KMS-11 (cell line): ENCODE results near the gene SNTG2.

Experiments
- H2AFZ ChIP-seq: fragments of 200-600 bp; sonication (generic); 2 replicates; pipeline ENCODE4 v1.6.1; 2016; ENCODE audit warnings: antibody characterized with exemption, mixed run types, low read depth
- H3K27ac ChIP-seq: fragments of 200-600 bp; sonication (generic); 2 replicates; pipeline ENCODE4 v1.6.1; 2016; ENCODE audit warnings: mild to moderate bottlenecking, mixed run types
- H3K27me3 ChIP-seq: fragments of 200-600 bp; sonication (generic); 2 replicates; pipeline ENCODE4 v1.6.1; 2017; ENCODE audit warnings: mild to moderate bottlenecking, low read depth, mixed run types, moderate library complexity; ENCODE audit not compliant: insufficient read depth
- H3K36me3 ChIP-seq: fragments of 200-600 bp; sonication (generic); 2 replicates; pipeline ENCODE4 v1.6.1; 2017; ENCODE audit warnings: mild to moderate bottlenecking, mixed run types; ENCODE audit not compliant: insufficient read depth
- H3K4me1 ChIP-seq: fragments of 200-600 bp; sonication (generic); 2 replicates; pipeline ENCODE4 v1.6.1; 2016; ENCODE audit warnings: mild to moderate bottlenecking, low read depth, mixed run types; ENCODE audit not compliant: poor library complexity, severe bottlenecking
- H3K4me2 ChIP-seq: fragments of 200-600 bp; sonication (generic); 2 replicates; pipeline ENCODE4 v1.7.0; 2016; ENCODE audit warnings: mild to moderate bottlenecking, mixed run types
- H3K4me3 ChIP-seq: fragments of 200-600 bp; sonication (generic); IDR thresholded peaks from 2 replicates; pipeline ENCODE4 v1.6.1; 2017; ENCODE audit warnings: low read depth, low read length, mixed read lengths; ENCODE audit not compliant: insufficient read depth
- H3K79me2 ChIP-seq: fragments of 200-600 bp; sonication (generic); 2 replicates; pipeline ENCODE4 v1.6.1; 2016; ENCODE audit warnings: low read depth, mixed run types; ENCODE audit not compliant: insufficient read depth
- H3K9ac ChIP-seq: fragments of 200-600 bp; sonication (generic); 2 replicates; pipeline ENCODE4 v1.6.1; 2016; ENCODE audit warnings: mild to moderate bottlenecking, mixed run types
- H4K20me1 ChIP-seq: fragments of 200-600 bp; sonication (generic); 2 replicates; pipeline ENCODE4 v1.6.1; 2016; ENCODE audit warnings: mild to moderate bottlenecking, mixed run types; ENCODE audit not compliant: insufficient read depth
- CTCF ChIP-seq: fragments of 200-600 bp; sonication (generic); conservative IDR thresholded peaks from 2 replicates; pipeline ENCODE4 v1.6.1; 2017; ENCODE audit warnings: low read depth, mild to moderate bottlenecking, antibody characterized with exemption, low read length, moderate library complexity, mixed read lengths

The SNTG2 gene

GRCh38 chr2:929011-929735 is 21.5 kb upstream of the SNTG2 start:
- Histone ChIP-seq H2AFZ (no peak overlapping the region), H3K4me2 (no peak overlapping the region), H3K79me2 (no peaks in the 10 kb centered on the region), H3K27ac (no peak overlapping the region), H4K20me1 (no peaks in the 10 kb centered on the region), H3K27me3 (no peaks in the 10 kb centered on the region), H3K9ac (no peak overlapping the region), H3K4me1 (no peaks in the 10 kb centered on the region), H3K4me3 (no peak overlapping the region), H3K36me3 (no peaks in the 10 kb centered on the region)
- TF ChIP-seq CTCF: no peak

GRCh38 chr2:929925-930324 is 20.7 kb upstream of the SNTG2 start:
- Histone ChIP-seq H3K9ac (no peak overlapping the region), H3K36me3 (no peaks in the 10 kb centered on the region), H3K79me2 (no peaks in the 10 kb centered on the region), H3K27ac (no peak overlapping the region), H4K20me1 (no peaks in the 10 kb centered on the region), H3K4me2 (no peak overlapping the region), H3K4me3 (no peak overlapping the region), H3K4me1 (no peaks in the 10 kb centered on the region), H3K27me3 (no peaks in the 10 kb centered on the region), H2AFZ (no peak overlapping the region)
- no peak for TF ChIP-seq CTCF

- TF ChIP-seq CTCF: no peak
- no peaks in the 10 kb centered on the region for H3K36me3 ChIP-seq
- no peaks in the 10 kb centered on the region for H3K79me2 ChIP-seq
- no peak overlapping the region for H3K4me3 ChIP-seq
- no peak overlapping the region for H3K4me2 ChIP-seq
- H4K20me1 ChIP-seq: no peaks in the 10 kb centered on the region
- H3K27ac ChIP-seq: no peak overlapping the region
- no peak overlapping the region for H2AFZ ChIP-seq
- H3K9ac ChIP-seq: no peak overlapping the region
- H3K27me3 ChIP-seq: no peaks in the 10 kb centered on the region
- no peaks in the 10 kb centered on the region for H3K4me1 ChIP-seq
Observed at GRCh38 chr2:930935-931334, 19.7 kb upstream of the SNTG2 start.

DNA sequence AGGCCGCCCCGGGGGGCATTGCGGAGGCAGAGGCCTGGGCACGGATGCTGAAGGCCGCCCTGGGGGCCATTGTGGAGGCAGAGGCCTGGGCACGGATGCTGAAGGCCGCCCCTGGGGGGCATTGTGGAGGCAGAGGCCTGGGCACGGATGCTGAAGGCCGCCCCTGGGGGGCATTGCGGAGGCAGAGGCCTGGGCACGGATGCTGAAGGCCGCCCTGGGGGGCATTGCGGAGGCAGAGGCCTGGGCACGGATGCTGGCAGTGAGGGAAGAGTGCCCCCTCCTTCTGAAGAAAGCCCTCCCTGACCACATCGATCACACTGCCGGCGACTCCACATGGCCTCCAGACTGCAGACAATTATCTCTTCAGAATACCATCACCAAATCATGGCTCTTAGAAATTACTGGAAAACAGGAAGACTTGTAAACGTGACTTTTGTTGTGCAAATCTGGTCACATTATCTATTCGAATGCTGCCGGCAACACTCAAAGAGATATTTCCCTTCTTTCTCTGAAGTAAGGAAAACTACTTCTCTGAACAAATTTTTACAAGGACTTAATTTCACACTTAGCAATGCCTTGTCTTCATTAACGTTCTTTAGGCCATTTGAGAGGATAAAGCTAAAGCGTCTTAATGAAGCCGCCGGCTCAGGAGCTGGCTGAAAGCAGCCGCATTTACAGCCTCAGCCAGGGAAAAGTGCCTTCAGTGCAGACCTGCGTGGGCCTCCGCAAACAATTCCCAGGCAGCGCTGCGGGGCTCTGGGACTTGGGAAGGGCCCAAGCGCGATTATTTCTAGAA is 18.1 kb upstream of the SNTG2 start:
- Histone ChIP-seq H3K36me3 (no peaks in the 10 kb centered on the region), H3K4me2 (no peak overlapping the region), H3K27me3 (no peaks in the 10 kb centered on the region), H3K9ac (no peak overlapping the region), H3K4me3 (no peak overlapping the region), H2AFZ (no peak overlapping the region), H4K20me1 (no peaks in the 10 kb centered on the region), H3K4me1 (no peaks in the 10 kb centered on the region), H3K79me2 (no peaks in the 10 kb centered on the region), H3K27ac (no peak overlapping the region)
- no peak for TF ChIP-seq CTCF
